ENCODE results near the gene NR1I3.

- TF ChIP-seq CTCF (IDR thresholded peaks at IDR 0.05) = no peak
- TF ChIP-seq POLR2A (IDR thresholded peaks at IDR 0.05) = no peak
Measured at GRCh38 chr1:161260376-161261260, 22.6 kb upstream of the NR1I3 start.
